Body of pancreas (tissue), 4 donors: Measurements from ENCODE around the gene TASOR.
"Not testable (repeated sequence)": the region's sequence is repeated elsewhere in the genome, so short reads cannot be mapped to it uniquely, and the experiment has no call there.

Source experiments
- CTCF ChIP-seq, 7 experiments: fragments of 450-650 bp in 4 of 7; fragments of 200-600 bp in 3 of 7; sonication (generic) in 3 of 7; IDR thresholded peaks; one replicate each; pipeline ENCODE4 v1.5.1; 2016 to 2019; ENCODE audit warnings: antibody characterized with exemption in 7 of 7
- POLR2A ChIP-seq, 3 donors: fragments of 450-650 bp; IDR thresholded peaks; one replicate each; pipeline ENCODE4 v1.6.1; 2016; ENCODE audit warnings: antibody characterized with exemption in 3 of 3, mild to moderate bottlenecking in 2 of 3

- not testable (repeated sequence) for TF ChIP-seq CTCF, POLR2A (IDR thresholded peaks at IDR 0.05)
These were observed 8.9 kb upstream of the TASOR start for GRCh38 chr3:56692001-56692365.
